ENCODE data around the gene AOPEP.

GRCh38 chr9:94840738-94841137 is 114.2 kb downstream of the AOPEP start:
- TF ChIP-seq, protein P1, sequence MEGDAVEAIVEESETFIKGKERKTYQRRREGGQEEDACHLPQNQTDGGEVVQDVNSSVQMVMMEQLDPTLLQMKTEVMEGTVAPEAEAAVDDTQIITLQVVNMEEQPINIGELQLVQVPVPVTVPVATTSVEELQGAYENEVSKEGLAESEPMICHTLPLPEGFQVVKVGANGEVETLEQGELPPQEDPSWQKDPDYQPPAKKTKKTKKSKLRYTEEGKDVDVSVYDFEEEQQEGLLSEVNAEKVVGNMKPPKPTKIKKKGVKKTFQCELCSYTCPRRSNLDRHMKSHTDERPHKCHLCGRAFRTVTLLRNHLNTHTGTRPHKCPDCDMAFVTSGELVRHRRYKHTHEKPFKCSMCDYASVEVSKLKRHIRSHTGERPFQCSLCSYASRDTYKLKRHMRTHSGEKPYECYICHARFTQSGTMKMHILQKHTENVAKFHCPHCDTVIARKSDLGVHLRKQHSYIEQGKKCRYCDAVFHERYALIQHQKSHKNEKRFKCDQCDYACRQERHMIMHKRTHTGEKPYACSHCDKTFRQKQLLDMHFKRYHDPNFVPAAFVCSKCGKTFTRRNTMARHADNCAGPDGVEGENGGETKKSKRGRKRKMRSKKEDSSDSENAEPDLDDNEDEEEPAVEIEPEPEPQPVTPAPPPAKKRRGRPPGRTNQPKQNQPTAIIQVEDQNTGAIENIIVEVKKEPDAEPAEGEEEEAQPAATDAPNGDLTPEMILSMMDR (IDR thresholded peaks at IDR 0.05): no peak
- TF ChIP-seq REST (IDR thresholded peaks at IDR 0.05; ENCODE audit: insufficient read depth in 1 of 2, low read depth in 2 of 2, low read length in 1 of 2): no peak

Measured in Panc1 (cell line).